HL-60 (cell line): Measurements from ENCODE around the gene PUS1.

Experiments used
- GABPA ChIP-seq: IDR thresholded peaks from 2 replicates; pipeline ENCODE4 v1.6.1; 2012; ENCODE audit warnings: low read depth
- TF ChIP-seq, protein P1 (sequence below): IDR thresholded peaks from one replicate; pipeline ENCODE4 v1.5.1; 2011; ENCODE audit warnings: low read length, control low read depth, inconsistent platforms; ENCODE audit not compliant: insufficient read depth

DNA sequence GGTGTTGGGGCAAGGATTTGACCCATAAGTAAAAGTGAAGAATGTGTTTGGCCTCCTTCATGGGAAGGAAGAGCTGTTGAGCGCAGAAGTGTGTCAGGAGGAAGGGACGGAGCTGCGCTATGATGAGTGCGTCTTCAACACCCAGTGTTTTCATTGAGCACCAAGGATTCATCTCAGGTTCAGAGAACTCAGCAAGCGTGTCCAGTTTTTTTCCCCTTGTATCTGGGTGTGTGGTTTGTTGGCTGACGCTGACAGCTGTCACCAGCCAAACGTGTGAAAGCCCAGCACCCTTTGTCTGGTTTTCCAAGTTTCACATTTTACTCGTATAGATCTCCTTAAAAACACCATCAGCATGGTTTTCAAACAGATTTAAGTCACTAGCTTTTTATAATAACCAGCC, 33.0 kb downstream of the PUS1 start:
- TF ChIP-seq, protein P1, sequence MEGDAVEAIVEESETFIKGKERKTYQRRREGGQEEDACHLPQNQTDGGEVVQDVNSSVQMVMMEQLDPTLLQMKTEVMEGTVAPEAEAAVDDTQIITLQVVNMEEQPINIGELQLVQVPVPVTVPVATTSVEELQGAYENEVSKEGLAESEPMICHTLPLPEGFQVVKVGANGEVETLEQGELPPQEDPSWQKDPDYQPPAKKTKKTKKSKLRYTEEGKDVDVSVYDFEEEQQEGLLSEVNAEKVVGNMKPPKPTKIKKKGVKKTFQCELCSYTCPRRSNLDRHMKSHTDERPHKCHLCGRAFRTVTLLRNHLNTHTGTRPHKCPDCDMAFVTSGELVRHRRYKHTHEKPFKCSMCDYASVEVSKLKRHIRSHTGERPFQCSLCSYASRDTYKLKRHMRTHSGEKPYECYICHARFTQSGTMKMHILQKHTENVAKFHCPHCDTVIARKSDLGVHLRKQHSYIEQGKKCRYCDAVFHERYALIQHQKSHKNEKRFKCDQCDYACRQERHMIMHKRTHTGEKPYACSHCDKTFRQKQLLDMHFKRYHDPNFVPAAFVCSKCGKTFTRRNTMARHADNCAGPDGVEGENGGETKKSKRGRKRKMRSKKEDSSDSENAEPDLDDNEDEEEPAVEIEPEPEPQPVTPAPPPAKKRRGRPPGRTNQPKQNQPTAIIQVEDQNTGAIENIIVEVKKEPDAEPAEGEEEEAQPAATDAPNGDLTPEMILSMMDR, result no peak
- no peak for TF ChIP-seq GABPA
